ENCODE measurements around the gene FUT8.
A peak's percentile ranks its signal among the peaks of the same experiment; 100 is the strongest.

The FUT8 gene

DNA sequence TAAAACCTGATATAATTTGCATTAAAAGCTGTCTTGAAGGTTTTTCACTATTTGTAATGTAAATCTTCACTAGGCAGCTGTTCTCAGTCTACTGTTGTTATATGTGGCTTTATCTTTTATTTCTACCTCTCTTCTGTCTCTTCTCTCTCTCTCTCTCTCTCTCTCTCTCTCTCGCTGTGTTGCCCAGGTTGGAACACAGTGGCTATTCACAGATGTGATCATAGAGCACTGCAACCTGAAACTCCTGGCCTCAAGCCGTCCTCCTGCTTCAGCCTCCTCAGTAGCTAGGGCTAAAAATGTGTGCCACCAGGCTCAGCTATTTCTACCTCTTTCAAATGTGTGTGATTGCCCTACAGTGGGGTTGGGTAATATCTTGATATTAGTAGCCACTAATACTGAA lies 21.1 kb downstream of the FUT8 start:
- Histone ChIP-seq H3K9me3 (ENCODE audit: severe bottlenecking) (no peaks in the 10 kb centered on the region), H3K27me3 (ENCODE audit: insufficient read depth, low read depth, severe bottlenecking) (no peaks in the 10 kb centered on the region), H3K36me3 (no peaks in the 10 kb centered on the region), H3K27ac (no peak overlapping the region), H3K4me3 (ENCODE audit: low read depth, low read length) (no peak overlapping the region)
- TF ChIP-seq, protein P1, sequence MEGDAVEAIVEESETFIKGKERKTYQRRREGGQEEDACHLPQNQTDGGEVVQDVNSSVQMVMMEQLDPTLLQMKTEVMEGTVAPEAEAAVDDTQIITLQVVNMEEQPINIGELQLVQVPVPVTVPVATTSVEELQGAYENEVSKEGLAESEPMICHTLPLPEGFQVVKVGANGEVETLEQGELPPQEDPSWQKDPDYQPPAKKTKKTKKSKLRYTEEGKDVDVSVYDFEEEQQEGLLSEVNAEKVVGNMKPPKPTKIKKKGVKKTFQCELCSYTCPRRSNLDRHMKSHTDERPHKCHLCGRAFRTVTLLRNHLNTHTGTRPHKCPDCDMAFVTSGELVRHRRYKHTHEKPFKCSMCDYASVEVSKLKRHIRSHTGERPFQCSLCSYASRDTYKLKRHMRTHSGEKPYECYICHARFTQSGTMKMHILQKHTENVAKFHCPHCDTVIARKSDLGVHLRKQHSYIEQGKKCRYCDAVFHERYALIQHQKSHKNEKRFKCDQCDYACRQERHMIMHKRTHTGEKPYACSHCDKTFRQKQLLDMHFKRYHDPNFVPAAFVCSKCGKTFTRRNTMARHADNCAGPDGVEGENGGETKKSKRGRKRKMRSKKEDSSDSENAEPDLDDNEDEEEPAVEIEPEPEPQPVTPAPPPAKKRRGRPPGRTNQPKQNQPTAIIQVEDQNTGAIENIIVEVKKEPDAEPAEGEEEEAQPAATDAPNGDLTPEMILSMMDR (IDR thresholded peaks at IDR 0.05; ENCODE audit: low read depth, low read length), result no peak
- DNase-seq, result no peak

DNA sequence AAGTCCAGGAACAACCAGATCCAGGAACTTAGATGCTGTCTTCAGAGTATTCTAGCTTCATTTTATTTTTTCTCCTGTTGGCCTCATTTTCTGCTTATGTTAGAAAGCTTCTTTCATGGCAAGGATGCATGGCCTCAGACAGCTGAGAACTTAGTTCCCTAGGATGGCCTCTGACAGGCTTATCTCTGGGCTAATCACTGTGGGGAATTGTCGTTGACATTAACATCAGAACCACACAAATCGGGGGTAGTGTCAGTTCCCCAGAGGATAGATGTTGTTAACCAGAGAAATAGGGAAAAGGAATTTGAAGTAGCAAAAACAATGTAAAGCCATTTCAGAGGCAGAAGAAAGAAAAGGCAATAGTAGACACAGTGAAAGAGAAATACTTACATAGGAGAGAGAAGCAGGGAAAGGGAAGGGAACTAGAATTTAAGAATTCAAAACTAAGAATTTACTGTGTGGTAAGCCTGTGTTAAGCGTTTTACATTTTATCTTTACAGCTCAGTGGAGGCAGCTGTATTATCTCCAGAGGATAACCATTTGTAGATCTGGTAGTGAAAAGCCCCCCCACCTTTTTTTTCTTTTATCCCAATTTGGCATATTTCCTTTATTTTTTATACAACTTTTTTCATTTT lies 21.8 kb downstream of the FUT8 start:
- H3K27ac ChIP-seq, result no peak overlapping the region
- no peaks in the 10 kb centered on the region for H3K9me3 ChIP-seq (ENCODE audit: severe bottlenecking)
- no peak overlapping the region for H3K4me3 ChIP-seq (ENCODE audit: low read depth, low read length)
- DNase-seq, result peak; percentile 38
- TF ChIP-seq, protein P1 (IDR thresholded peaks at IDR 0.05; ENCODE audit: low read depth, low read length), result no peak
- no peaks in the 10 kb centered on the region for H3K36me3 ChIP-seq
- no peaks in the 10 kb centered on the region for H3K27me3 ChIP-seq (ENCODE audit: insufficient read depth, low read depth, severe bottlenecking)

DNA sequence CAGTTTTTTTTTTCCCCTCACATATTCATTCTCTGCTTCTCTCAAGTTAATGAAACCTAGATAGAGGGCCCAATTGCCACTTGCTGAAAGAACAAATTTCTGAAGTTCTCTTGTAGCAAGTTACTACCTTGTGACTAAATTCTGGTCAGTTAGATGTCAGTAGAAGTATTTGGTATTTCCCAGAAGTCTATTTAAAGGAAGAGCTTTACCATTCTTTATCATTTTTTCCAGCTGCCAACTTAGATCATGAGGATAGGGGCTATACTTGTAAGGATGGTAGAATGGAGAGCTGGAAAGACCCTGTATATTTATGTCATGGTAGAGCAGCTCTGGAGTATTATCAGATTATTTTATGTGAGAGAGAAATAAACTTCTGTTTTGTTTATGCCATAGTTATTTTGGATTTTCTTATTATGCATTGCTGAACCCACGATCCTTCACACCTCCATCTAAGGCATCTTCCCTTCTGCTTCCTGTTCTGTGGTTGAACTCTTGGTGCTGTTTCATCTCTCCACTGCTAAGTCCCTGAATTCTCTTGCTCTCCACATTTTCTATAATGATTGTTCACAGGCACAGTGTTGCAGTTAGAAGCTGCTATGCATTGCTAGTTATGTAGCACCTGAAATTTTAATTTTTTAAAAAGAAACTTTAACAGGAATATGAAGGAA lies 25.9 kb downstream of the FUT8 start:
- Histone ChIP-seq H3K27me3 (ENCODE audit: insufficient read depth, low read depth, severe bottlenecking) (no peaks in the 10 kb centered on the region), H3K27ac (no peak overlapping the region), H3K36me3 (no peaks in the 10 kb centered on the region), H3K9me3 (ENCODE audit: severe bottlenecking) (no peaks in the 10 kb centered on the region), H3K4me3 (ENCODE audit: low read depth, low read length) (no peak overlapping the region)
- TF ChIP-seq, protein P1 (IDR thresholded peaks at IDR 0.05; ENCODE audit: low read depth, low read length), result no peak
- no peak for DNase-seq

DNA sequence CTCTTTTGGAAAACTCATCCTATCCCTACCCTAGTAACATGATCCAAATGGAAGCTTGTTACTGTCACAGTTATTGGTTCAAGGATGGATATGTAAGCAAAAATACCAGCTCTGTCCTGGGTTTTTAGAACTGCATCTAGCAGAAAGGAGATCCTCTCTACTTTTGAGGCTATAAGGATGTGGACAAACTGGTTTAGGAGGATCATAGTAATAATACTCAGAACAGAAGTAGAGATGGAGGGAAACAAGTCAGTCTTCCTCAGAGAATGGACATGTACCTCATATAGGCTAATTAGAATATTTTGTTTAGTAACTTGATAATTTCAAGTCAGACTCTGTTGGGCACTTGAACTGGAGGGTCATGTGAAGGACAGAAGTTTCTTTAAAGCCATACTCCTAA lies 26.6 kb downstream of the FUT8 start:
- no peak overlapping the region for H3K4me3 ChIP-seq (ENCODE audit: low read depth, low read length)
- no peaks in the 10 kb centered on the region for H3K27me3 ChIP-seq (ENCODE audit: insufficient read depth, low read depth, severe bottlenecking)
- no peak for DNase-seq
- no peak overlapping the region for H3K27ac ChIP-seq
- no peaks in the 10 kb centered on the region for H3K9me3 ChIP-seq (ENCODE audit: severe bottlenecking)
- TF ChIP-seq, protein P1 (IDR thresholded peaks at IDR 0.05; ENCODE audit: low read depth, low read length), result no peak
- H3K36me3 ChIP-seq, result no peaks in the 10 kb centered on the region

DNA sequence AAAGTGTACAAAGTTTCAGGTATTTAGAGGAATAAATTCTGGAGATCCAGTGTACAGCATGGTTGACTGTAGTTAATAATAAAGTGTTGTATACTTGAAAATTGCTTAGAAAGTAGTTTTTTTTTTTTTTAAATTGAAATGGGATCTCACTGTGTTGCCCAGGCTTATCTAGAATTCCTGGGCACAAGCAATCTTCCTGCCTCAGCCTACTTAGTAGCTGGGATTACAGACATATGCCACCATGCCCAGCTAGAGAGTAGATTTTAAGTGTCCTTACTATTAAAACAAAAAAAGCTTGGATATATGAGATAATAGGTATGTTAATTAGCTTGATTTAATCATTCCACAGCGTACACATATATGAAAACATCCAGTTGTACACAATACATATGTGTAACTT lies 27.7 kb downstream of the FUT8 start:
- H3K9me3 ChIP-seq (ENCODE audit: severe bottlenecking), result no peaks in the 10 kb centered on the region
- H3K27ac ChIP-seq, result no peak overlapping the region
- H3K36me3 ChIP-seq, result no peaks in the 10 kb centered on the region
- TF ChIP-seq, protein P1 (IDR thresholded peaks at IDR 0.05; ENCODE audit: low read depth, low read length), result no peak
- DNase-seq, result no peak
- no peak overlapping the region for H3K4me3 ChIP-seq (ENCODE audit: low read depth, low read length)
- no peaks in the 10 kb centered on the region for H3K27me3 ChIP-seq (ENCODE audit: insufficient read depth, low read depth, severe bottlenecking)
